Activated T-cell treated with anti-CD3 and anti-CD28 coated beads for 48 hours (primary cell): ENCODE measurements around the gene CPSF4L.

Experiments used
- DNase-seq: peaks from one replicate; pipeline ENCODE4 v3.0.0-alpha.2; 2020; ENCODE audit warnings: low read depth

CPSF4L gene

GRCh38 chr17:73289549-73290254, 28.0 kb upstream of the CPSF4L start:
- no peak for DNase-seq

DNA sequence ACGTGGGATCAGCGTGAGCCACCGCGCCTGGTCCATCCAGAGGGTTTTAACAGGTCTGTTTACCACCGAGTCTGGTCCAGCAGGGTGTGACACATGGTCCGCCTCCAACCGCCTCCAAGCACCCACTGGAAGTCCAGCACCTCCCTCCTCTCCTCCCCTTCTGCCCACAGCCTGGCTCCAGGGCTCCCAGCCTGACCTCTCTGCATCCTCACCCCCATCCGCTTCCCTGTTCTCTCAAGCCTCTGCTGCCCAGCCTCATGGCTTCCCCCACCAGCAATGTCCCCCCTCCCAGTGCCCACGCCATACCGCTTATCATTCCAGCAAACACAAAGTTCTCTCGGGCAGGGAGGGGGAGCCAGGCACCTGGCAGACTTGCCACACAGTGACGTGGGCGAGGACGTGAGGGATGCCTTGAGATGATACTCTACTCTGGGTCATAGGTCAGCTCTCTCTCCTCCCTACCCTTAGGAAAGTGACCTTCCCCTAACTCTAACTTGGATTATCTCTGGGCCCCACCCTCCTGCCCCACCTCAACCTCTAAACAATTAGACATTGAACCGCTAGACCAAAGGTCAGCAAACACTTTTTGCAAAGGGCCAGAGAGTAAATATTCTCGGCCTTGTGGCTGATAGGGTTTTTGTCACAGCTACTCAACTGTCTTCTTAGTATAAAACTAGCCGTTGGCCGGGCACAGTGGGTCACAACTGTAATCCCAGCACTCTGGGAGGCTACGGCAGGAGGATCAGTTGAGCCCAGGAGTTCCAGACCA, 27.0 kb upstream of the CPSF4L start:
- DNase-seq, result no peak

DNA sequence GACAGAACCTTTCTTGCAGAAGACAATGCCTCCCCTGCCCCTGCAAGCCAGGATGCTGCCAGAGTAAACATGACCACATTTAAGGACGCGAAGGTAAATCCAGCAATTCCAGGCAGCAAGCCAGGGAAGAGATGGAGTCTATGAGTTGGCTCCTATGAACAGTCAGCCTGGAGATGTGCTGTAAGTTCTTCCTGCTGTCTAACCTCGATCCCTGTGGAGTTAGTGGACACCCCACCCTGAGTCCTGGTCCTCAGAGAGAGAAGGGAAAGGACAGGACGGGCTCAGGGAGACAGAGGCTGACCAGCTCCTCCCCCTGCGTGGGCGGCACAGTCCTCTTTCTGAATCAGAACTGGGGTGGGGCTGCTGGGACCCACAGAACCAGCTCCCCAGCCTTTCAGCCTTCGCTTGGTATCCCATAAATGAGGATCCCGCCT, 25.2 kb upstream of the CPSF4L start:
- no peak for DNase-seq

GRCh38 chr17:73285916-73286862, 24.5 kb upstream of the CPSF4L start:
- no peak for DNase-seq

GRCh38 chr17:73285603-73285908, 23.9 kb upstream of the CPSF4L start:
- DNase-seq, result no peak

GRCh38 chr17:73284906-73285602, 23.4 kb upstream of the CPSF4L start:
- DNase-seq, result no peak

GRCh38 chr17:73284354-73284753, 22.7 kb upstream of the CPSF4L start:
- no peak for DNase-seq

- DNase-seq, result no peak
Measured at GRCh38 chr17:73283841-73284282, 22.2 kb upstream of the CPSF4L start.

DNA sequence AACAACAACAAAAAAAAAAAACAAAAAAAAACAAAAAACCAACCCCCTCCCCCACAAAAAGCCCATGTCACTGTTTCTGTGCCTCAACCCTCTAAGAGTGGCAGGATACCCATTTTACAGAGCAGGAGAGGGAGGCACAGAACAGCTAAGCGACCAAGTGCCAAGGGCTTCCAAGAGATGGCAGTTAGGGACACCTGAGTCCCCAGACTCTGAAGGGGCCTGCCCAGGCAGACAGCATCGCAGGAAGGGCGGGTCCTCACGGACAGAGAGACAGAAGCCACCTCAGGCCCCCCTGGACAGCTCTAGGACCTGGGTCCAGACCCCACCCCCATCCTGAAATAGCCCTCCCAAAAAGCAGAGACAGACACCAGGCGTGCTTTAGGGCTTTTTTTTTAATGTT, 21.6 kb upstream of the CPSF4L start:
- no peak for DNase-seq

GRCh38 chr17:73282629-73283028, 20.9 kb upstream of the CPSF4L start:
- DNase-seq, result no peak

- no peak for DNase-seq
Measured at GRCh38 chr17:73281928-73282327, 20.2 kb upstream of the CPSF4L start.

DNA sequence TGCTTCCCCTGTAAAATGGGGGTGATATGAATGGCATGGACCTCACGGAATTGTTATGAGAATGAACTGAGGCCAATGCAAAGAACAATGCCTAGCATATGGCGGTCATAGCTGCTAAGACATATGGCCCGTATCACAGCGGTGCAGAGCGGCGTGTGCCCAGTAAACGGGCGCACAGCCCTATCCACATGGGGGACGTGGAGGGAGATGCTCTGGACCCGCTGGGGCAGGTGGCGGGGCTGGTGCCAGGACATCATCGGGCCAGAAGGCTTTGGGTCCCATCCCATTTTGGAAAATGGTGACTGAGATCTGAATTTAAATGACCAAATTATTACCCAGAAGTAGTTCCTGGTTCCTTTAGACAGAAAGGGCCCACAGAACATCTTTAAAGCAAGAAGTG, 18.5 kb upstream of the CPSF4L start:
- DNase-seq, result no peak

DNA sequence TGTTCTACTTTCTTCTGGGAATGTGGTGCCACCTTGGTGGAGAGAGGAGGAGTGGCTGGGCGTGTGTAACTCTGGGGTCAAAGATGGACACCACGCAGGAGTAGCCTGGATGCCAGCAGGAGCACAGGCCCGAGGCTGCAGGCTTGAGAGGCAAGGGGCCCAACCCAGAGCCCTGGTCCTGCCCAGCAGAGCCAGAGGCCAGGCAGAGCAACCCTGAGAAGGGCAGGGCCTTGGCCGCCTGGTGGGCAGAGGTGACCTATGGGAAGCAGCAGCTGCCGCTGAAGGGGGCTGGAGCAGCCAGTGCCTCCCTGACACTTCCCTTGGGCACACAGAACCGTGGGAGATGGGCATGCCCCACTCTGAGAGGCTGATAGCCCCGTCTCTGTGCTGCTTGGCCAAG, 18.0 kb upstream of the CPSF4L start:
- no peak for DNase-seq

- no peak for DNase-seq
Measured at GRCh38 chr17:73278465-73279453, 17.1 kb upstream of the CPSF4L start.

DNA sequence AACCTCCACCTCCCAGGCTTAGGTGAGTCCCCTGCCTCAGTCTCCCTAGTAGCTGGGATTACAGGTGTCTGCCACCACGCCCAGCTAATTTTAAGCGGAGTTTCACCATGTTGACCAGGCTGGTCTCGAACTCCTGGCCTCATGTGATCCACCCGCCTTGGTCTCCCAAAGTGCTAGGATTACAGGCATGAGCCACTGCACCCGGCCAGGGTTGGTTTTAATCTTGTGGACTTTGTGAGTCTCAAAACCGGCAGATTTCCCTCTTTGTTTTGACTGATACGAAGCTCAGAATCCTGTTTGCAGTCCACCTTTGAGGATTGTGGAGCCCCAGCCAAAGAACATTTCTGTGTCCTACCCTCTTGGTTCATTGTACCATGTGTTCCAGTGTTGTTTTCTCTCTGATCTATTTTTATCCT, 16.4 kb upstream of the CPSF4L start:
- DNase-seq, result no peak

DNA sequence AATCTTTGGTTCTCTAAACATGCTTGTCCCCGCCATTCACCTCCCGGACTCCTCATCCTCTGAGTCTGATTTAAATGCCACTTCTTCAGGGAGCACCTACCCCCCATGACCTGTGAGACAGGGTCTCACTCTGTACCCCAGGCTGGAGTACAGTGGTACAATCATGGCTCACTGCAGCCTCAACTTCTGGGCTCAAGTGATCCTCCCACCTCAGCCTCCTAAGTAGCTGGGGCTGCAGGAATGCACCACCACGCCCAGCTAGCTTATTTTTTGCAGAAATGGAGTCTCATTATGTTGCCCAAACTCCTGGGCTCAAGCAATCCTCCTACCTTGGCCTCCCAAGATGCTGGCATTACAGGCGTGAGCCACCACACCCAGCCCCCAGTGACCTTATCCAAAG, 12.8 kb upstream of the CPSF4L start:
- DNase-seq, result no peak

DNA sequence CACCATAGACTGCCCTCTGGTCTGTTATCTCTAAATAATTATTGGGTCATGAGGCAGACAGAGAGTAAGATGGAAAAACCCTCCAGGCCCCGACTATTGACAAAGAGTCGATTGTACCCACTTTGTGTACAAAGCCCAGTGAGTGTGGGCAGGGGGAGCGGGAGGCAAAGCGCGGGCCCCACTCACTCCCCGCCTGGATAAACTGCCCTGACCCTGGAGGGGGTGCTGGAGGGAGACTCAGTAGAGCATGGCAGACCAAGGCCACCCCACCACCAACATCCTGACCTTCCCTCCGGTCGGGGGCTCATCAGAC, 11.2 kb upstream of the CPSF4L start:
- no peak for DNase-seq

GRCh38 chr17:73271072-73271471, 9.4 kb upstream of the CPSF4L start:
- no peak for DNase-seq

- DNase-seq, result no peak
Measured at GRCh38 chr17:73269791-73270190, 8.1 kb upstream of the CPSF4L start.

DNA sequence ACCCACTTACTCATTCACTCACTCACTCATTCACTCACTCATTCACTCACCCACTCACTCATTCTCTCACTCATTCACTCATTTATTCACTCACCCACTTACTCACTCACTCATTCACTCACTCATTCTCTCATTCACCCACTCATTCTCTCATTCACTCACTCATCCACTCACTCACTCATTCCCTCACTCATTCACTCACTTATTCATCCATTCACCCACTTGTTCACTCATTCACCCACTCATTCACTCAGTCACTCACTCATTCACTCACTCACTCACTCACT, 7.6 kb upstream of the CPSF4L start:
- DNase-seq, result no peak
